SK-N-SH (cell line): ENCODE results near the gene SLC25A17. TPM values are rescaled to one million over a fixed set of nuclear protein-coding genes. Genes with fewer than 3 reads are reported as not detected.

ENCODE experiments used
- CTCF ChIA-PET: fragments of 300-600, 350-600 bp; formaldehyde crosslinking; extraction: SDS; loops from one replicate; lab custom pipeline; 2021; lab: Yijun Ruan, JAX
- POLR2A ChIA-PET: fragments of 350-600 bp; sonication (Branson Sonifier 250); formaldehyde crosslinking; extraction: SDS; loops from one replicate; lab custom pipeline; 2020; ENCODE audit warnings: antibody characterized with exemption, inconsistent platforms; lab: Yijun Ruan, JAX
- DNase-seq: peaks from one replicate; pipeline ENCODE4 v3.0.0; 2012
- H2AFZ ChIP-seq: fragments of 200-600 bp; sonication (generic); 2 replicates; pipeline ENCODE4 v1.8.1; 2016; ENCODE audit warnings: antibody characterized with exemption, mild to moderate bottlenecking, low read depth
- H3F3A ChIP-seq: fragments of 200-600 bp; sonication (generic); replicated peaks from 2 replicates; pipeline ENCODE3; 2016; ENCODE audit warnings: antibody characterized with exemption, mild to moderate bottlenecking; ENCODE audit not compliant: insufficient read depth
- H3K27ac ChIP-seq, 2 experiments: fragments of 200-500 bp in 1 of 2; fragments of 200-600 bp in 1 of 2; sonication (Bioruptor generic) in 1 of 2; sonication (generic), shearing (Covaris generic) in 1 of 2; 2 replicates each; pipeline versions ENCODE4 v1.5.1 to v1.6.1; 2014 to 2016; ENCODE audit warnings: low read depth in 2 of 2, inconsistent platforms in 1 of 2, low read length in 1 of 2, mild to moderate bottlenecking in 1 of 2, mixed read lengths in 1 of 2
- H3K27me3 ChIP-seq: fragments of 200-600 bp; sonication (generic), shearing (Covaris generic); 2 replicates; pipeline ENCODE4 v1.6.1; 2016; ENCODE audit warnings: mixed run types; ENCODE audit not compliant: insufficient read depth
- H3K36me3 ChIP-seq, 2 experiments: fragments of 200-500 bp in 1 of 2; fragments of 200-600 bp in 1 of 2; sonication (Bioruptor generic) in 1 of 2; sonication (generic) in 1 of 2; replicated peaks in 1 of 2; 2 replicates each; pipeline versions ENCODE3 to v1.5.1; 2014 to 2016; ENCODE audit warnings: low read length in 1 of 2, mild to moderate bottlenecking in 1 of 2; ENCODE audit not compliant: insufficient read depth in 2 of 2, control insufficient read depth in 1 of 2
- H3K4me1 ChIP-seq, 2 experiments: fragments of 200-500 bp in 1 of 2; fragments of 200-600 bp in 1 of 2; sonication (Bioruptor generic) in 1 of 2; sonication (generic), shearing (Covaris generic) in 1 of 2; 2 replicates each; pipeline versions ENCODE4 v1.5.1 to v1.6.1; 2014 to 2016; ENCODE audit warnings: low read depth in 1 of 2, low read length in 1 of 2, mixed run types in 1 of 2; ENCODE audit not compliant: insufficient read depth in 2 of 2, control insufficient read depth in 1 of 2
- H3K4me2 ChIP-seq: fragments of 200-600 bp; sonication (generic), shearing (Covaris generic); 2 replicates; pipeline ENCODE4 v1.6.1; 2017; ENCODE audit warnings: mixed run types
- H3K4me3 ChIP-seq, 2 experiments: fragments of 200-500 bp in 1 of 2; fragments of 200-600 bp in 1 of 2; sonication (Bioruptor generic) in 1 of 2; sonication (generic), shearing (Covaris generic) in 1 of 2; 2 replicates each; pipeline versions ENCODE4 v1.5.1 to v1.8.1; 2014 to 2016; ENCODE audit warnings: low read depth in 2 of 2, inconsistent platforms in 1 of 2, low read length in 1 of 2, mild to moderate bottlenecking in 1 of 2, mixed read lengths in 1 of 2, moderate library complexity in 1 of 2
- H3K79me2 ChIP-seq: fragments of 200-600 bp; sonication (generic); 2 replicates; pipeline ENCODE4 v1.8.1; 2017; ENCODE audit warnings: mild to moderate bottlenecking; ENCODE audit not compliant: insufficient read depth
- H3K9ac ChIP-seq: fragments of 200-600 bp; sonication (generic); 2 replicates; pipeline ENCODE4 v1.6.1; 2017; ENCODE audit warnings: mixed run types
- H3K9me2 ChIP-seq: fragments of 200-600 bp; sonication (generic); 2 replicates; pipeline ENCODE4 v1.6.1; 2017; ENCODE audit warnings: mixed run types
- H3K9me3 ChIP-seq: fragments of 200-600 bp; sonication (generic); 2 replicates; pipeline ENCODE4 v1.6.1; 2017; ENCODE audit warnings: mixed run types, mild to moderate bottlenecking, moderate library complexity
- H4K20me1 ChIP-seq: fragments of 200-600 bp; sonication (generic); 2 replicates; pipeline ENCODE4 v1.6.1; 2017; ENCODE audit warnings: mild to moderate bottlenecking, mixed run types; ENCODE audit not compliant: insufficient read depth
- FOXM1 ChIP-seq: IDR thresholded peaks from 2 replicates; pipeline ENCODE4 v1.4.0; 2012; ENCODE audit warnings: low read depth, mild to moderate bottlenecking
- IRF3 ChIP-seq: fragments of 150-350 bp; IDR thresholded peaks from 2 replicates; pipeline ENCODE4 v1.6.1; 2016; ENCODE audit warnings: mild to moderate bottlenecking, low read depth, low read length
- MAX ChIP-seq: IDR thresholded peaks from 2 replicates; pipeline ENCODE4 v1.4.0; 2012; ENCODE audit warnings: low read depth
- MXI1 ChIP-seq: IDR thresholded peaks from 2 replicates; pipeline ENCODE4 v1.6.1; 2012; ENCODE audit warnings: mild to moderate bottlenecking, low read depth, low read length, improper control_type of control experiment
- NFIC ChIP-seq: IDR thresholded peaks from 2 replicates; pipeline ENCODE4 v1.4.0; 2012; ENCODE audit warnings: borderline replicate concordance
- NRF1 ChIP-seq: IDR thresholded peaks from 2 replicates; pipeline ENCODE4 v1.6.1; 2012; ENCODE audit warnings: low read depth, mild to moderate bottlenecking, low read length
- PBX3 ChIP-seq: IDR thresholded peaks from 2 replicates; pipeline ENCODE4; 2012
- RCOR1 ChIP-seq: fragments of 150-350 bp; IDR thresholded peaks from 2 replicates; pipeline ENCODE4 v1.6.1; 2017; ENCODE audit warnings: antibody characterized with exemption, low read length
- TAF1 ChIP-seq: IDR thresholded peaks from 2 replicates; pipeline ENCODE4 v1.6.1; 2012; ENCODE audit warnings: low read depth, mild to moderate bottlenecking, low read length, moderate library complexity, borderline replicate concordance
- TEAD4 ChIP-seq: IDR thresholded peaks from 2 replicates; pipeline ENCODE4 v1.4.0; 2012; ENCODE audit warnings: mild to moderate bottlenecking, borderline replicate concordance; ENCODE audit not compliant: insufficient read depth
- USF1 ChIP-seq: IDR thresholded peaks from 2 replicates; pipeline ENCODE4 v1.4.0; 2012; ENCODE audit warnings: low read depth, borderline replicate concordance
- USF2 ChIP-seq: fragments of 150-350 bp; IDR thresholded peaks from 2 replicates; pipeline ENCODE4 v1.6.1; 2017; ENCODE audit warnings: antibody characterized with exemption, low read length, low read depth, borderline replicate concordance
- WGBS: methylation state at CpG from one replicate; pipeline ENCODE4 v1.1.6; 2017; ENCODE audit warnings: low lambda C conversion rate; 5-methylcytosine and 5-hydroxymethylcytosine counted together
- polyA plus RNA-seq, 3 experiments: library from polyadenylated mRNA; depleted of rRNA; stranded (reverse); fragments of >200 nt; gene quantifications; 2 replicates each; pipeline ENCODE4 v1.2.3, GENCODE V29; 2012

The SLC25A17 gene
- polyA plus RNA-seq, 1 of the 3 experiments (the other 2 are of a cell fraction) = 11.1 TPM

- TF ChIP-seq IRF3 (no peak), MXI1 (no peak), FOXM1 (no peak), MAX (no peak)
Measured at GRCh38 chr22:40739721-40740120, 79.4 kb downstream of the SLC25A17 start (continued).

GRCh38 chr22:40733919-40734318 is 85.2 kb downstream of the SLC25A17 start:
- no peak overlapping the region for H2AFZ ChIP-seq
- no peaks in the 10 kb centered on the region for H3K9me3 ChIP-seq
- H3K36me3 ChIP-seq = no peaks in the 10 kb centered on the region
- no peak overlapping the region for H3K9ac ChIP-seq
- ChIA-PET CTCF (no interaction called here), POLR2A (no interaction called here)
- no peaks in the 10 kb centered on the region for H3F3A ChIP-seq
- H3K9me2 ChIP-seq = no peaks in the 10 kb centered on the region
- no peak overlapping the region for H3K4me2 ChIP-seq
- H3K79me2 ChIP-seq = no peaks in the 10 kb centered on the region
- no peaks in the 10 kb centered on the region for H4K20me1 ChIP-seq
- no peak overlapping the region for H3K4me3 ChIP-seq
- TF ChIP-seq USF1 (no peak), USF2 (no peak), RCOR1 (no peak), MXI1 (no peak), PBX3 (no peak), FOXM1 (no peak), TAF1 (no peak), TEAD4 (no peak), IRF3 (no peak), NFIC (no peak), NRF1 (no peak)
- 100% methylated on average over 3 of the region's 4 CpGs for WGBS
- no peaks in the 10 kb centered on the region for H3K27me3 ChIP-seq
- no peak for DNase-seq
- H3K27ac ChIP-seq = no peak overlapping the region
- H3K4me1 ChIP-seq = peaks cover 0 to 2% of the 10 kb centered on the region in 2 experiments; a peak in 1 of 4 replicates
